ENCODE data around the gene PLK5.

DNA sequence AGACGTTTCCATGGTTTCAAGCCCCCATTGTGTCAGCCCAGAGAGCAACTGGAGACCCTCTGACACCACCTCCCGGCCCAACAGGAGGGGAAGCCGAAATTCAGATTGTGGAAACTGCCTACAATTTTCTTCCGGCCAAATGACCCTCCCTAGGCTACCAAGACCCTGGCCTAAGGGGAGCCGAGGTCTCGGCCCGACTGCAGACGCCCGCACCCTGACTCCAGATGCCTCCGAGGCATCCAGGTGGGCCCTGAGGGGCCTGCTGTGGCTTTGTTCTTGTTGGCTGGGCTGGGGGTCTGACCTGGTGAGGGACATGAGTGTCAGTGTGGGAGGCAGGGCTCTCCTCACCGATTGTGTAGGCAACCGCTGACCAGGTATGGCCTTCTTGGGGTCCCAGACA, 34.7 kb downstream of the PLK5 start:
- TF ChIP-seq, protein P1, sequence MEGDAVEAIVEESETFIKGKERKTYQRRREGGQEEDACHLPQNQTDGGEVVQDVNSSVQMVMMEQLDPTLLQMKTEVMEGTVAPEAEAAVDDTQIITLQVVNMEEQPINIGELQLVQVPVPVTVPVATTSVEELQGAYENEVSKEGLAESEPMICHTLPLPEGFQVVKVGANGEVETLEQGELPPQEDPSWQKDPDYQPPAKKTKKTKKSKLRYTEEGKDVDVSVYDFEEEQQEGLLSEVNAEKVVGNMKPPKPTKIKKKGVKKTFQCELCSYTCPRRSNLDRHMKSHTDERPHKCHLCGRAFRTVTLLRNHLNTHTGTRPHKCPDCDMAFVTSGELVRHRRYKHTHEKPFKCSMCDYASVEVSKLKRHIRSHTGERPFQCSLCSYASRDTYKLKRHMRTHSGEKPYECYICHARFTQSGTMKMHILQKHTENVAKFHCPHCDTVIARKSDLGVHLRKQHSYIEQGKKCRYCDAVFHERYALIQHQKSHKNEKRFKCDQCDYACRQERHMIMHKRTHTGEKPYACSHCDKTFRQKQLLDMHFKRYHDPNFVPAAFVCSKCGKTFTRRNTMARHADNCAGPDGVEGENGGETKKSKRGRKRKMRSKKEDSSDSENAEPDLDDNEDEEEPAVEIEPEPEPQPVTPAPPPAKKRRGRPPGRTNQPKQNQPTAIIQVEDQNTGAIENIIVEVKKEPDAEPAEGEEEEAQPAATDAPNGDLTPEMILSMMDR (conservative IDR thresholded peaks at IDR 0.05; ENCODE audit: low read length), result no peak
- TF ChIP-seq EZH2phosphoT487 (IDR thresholded peaks at IDR 0.05; ENCODE audit: borderline replicate concordance), result no peak
